Regular cardiac myocyte (primary cell): ENCODE results near the gene GIMAP6. TPM values are rescaled to one million over a fixed set of nuclear protein-coding genes. Genes with fewer than 3 reads are reported as not detected.

Experiments used
- total RNA-seq: library from RNA; depleted of rRNA; stranded (reverse); fragments of >200 nt; gene quantifications from 2 replicates; pipeline ENCODE4 v1.2.3, GENCODE V29; 2014

GIMAP6 gene
- total RNA-seq = 0.19 and 0.56 TPM in 2 replicates

GRCh38 chr7:150631866-150632864 lies at the start of gene GIMAP6:
Gene GIMAP6, minus strand, starts transcription at chr7:150632385. Its CDS starts 2,243 bp downstream, at chr7:150630142.

Other genes with a start within 250 kb of the GIMAP6 start
- gene GIMAP8, start 181.8 kb downstream of the GIMAP6 start, total RNA-seq = 0.19 and 0.28 TPM in 2 replicates
- gene GIMAP7, start 117.5 kb downstream of the GIMAP6 start, total RNA-seq = under 0.01 and 0.19 TPM in 2 replicates
- 0.56 and 0.58 TPM in 2 replicates for gene GIMAP4, start 65.0 kb downstream of the GIMAP6 start, total RNA-seq
- 1.2 and 2.5 TPM in 2 replicates for gene GIMAP2, start 53.3 kb upstream of the GIMAP6 start, total RNA-seq
- gene GIMAP1, start 84.2 kb upstream of the GIMAP6 start, total RNA-seq = not detected in 2 replicates
- gene GIMAP5, start 105.0 kb upstream of the GIMAP6 start, total RNA-seq = 0.28 and 0.38 TPM in 2 replicates
- not detected in 2 replicates for gene TMEM176B, start 168.0 kb upstream of the GIMAP6 start, total RNA-seq
- not detected in 2 replicates for gene TMEM176A, start 168.4 kb upstream of the GIMAP6 start, total RNA-seq
- gene AOC1, start 220.1 kb upstream of the GIMAP6 start, total RNA-seq = not detected in 2 replicates